ENCODE measurements around the gene RPS15.

The RPS15 gene

GRCh38 chr19:1478934-1479707 is 40.9 kb downstream of the RPS15 start, which contains the start of gene C19orf25:
Gene C19orf25 (minus strand): TSS chr19:1479215. CDS start chr19:1478903, 312 bp downstream.
- 0 out of 2 replicates have a peak, but pooled peaks cover 2% of the 10 kb centered on the region for H3K36me3 ChIP-seq
- peak; percentile 96 for DNase-seq
- peaks cover 3% of the 10 kb centered on the region for H3K4me1 ChIP-seq
- H3K4me3 ChIP-seq (ENCODE audit: low read depth, low read length): peak within 1 kb of the TSS; percentile 77
- no peaks in the 10 kb centered on the region for H3K27me3 ChIP-seq
- TF ChIP-seq CTCF (IDR thresholded peaks at IDR 0.05; ENCODE audit: low read depth, low read length): no peak
- no peaks in the 10 kb centered on the region for H3K9me3 ChIP-seq

GRCh38 chr19:1481224-1481892 is 43.2 kb downstream of the RPS15 start:
- Histone ChIP-seq H3K4me3 (ENCODE audit: low read depth, low read length) (no peak overlapping the region), H3K4me1 (no peaks in the 10 kb centered on the region), H3K9me3 (no peaks in the 10 kb centered on the region), H3K36me3 (0 out of 2 replicates have a peak, but pooled peaks cover 2% of the 10 kb centered on the region), H3K27me3 (no peaks in the 10 kb centered on the region)
- no peak for TF ChIP-seq CTCF (IDR thresholded peaks at IDR 0.05; ENCODE audit: low read depth, low read length)
- DNase-seq: no peak

GRCh38 chr19:1481893-1482360 is 43.7 kb downstream of the RPS15 start:
- no peak for DNase-seq

GRCh38 chr19:1482361-1483130 is 44.4 kb downstream of the RPS15 start:
- Histone ChIP-seq H3K9me3 (no peaks in the 10 kb centered on the region), H3K4me1 (no peaks in the 10 kb centered on the region), H3K27me3 (no peaks in the 10 kb centered on the region)

More at GRCh38 chr19:1481893-1482360, 43.7 kb downstream of the RPS15 start:
- TF ChIP-seq CTCF (IDR thresholded peaks at IDR 0.05; ENCODE audit: low read depth, low read length): no peak
- 0 out of 2 replicates have a peak, but pooled peaks cover 2% of the 10 kb centered on the region for H3K36me3 ChIP-seq
- H3K4me1 ChIP-seq: no peaks in the 10 kb centered on the region
- no peaks in the 10 kb centered on the region for H3K9me3 ChIP-seq
- H3K27me3 ChIP-seq: no peaks in the 10 kb centered on the region
- no peak overlapping the region for H3K4me3 ChIP-seq (ENCODE audit: low read depth, low read length)

More at GRCh38 chr19:1482361-1483130, 44.4 kb downstream of the RPS15 start:
- Histone ChIP-seq H3K4me3 (ENCODE audit: low read depth, low read length) (no peak overlapping the region), H3K36me3 (no peaks in the 10 kb centered on the region)
- peak; percentile 27 for DNase-seq
- TF ChIP-seq CTCF (IDR thresholded peaks at IDR 0.05; ENCODE audit: low read depth, low read length): no peak
